Measurements from ENCODE around the gene SORCS3. TPM values are rescaled to one million over a fixed set of nuclear protein-coding genes. Genes with fewer than 3 reads are reported as not detected.

Gene SORCS3
- total RNA-seq, 2 donors from 2014 or later = 0.68 TPM; not detected in 1

DNA sequence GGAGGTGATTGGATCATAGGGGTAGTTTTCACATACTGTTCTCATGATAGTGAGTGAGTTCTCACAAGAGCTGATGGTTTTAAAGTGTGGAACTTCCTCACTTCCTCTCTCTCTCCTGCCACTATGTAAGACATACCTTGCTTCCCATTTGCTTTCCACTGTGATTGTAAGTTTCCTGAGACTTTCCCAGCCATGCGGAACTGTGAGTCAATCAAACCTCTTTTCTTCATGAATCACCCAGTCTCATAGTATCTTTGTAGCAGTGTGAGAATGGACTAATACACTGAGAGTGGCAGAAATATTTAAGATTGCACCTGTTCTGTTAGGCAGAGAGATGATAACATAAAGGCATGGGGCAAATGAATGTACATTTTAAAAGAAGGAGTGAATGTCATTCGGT, 507.8 kb downstream of the SORCS3 start:
- H3K4me3 Mint-ChIP-seq = no peak overlapping the region
- Histone ChIP-seq H3K9ac (ENCODE audit: extremely low read depth, low read length, poor library complexity, severe bottlenecking) (no peak overlapping the region), H3K4me1 (ENCODE audit: control insufficient read depth, insufficient read depth, low read length) (no peaks in the 10 kb centered on the region), H3K27ac (ENCODE audit: low read depth, low read length) (no peak overlapping the region), H3K4me3 (ENCODE audit: low read length) (no peak overlapping the region), H3K9me3 (ENCODE audit: control insufficient read depth, low read length) (no peaks in the 10 kb centered on the region), H3K27me3 (ENCODE audit: control insufficient read depth, insufficient read depth, low read length, poor library complexity, severe bottlenecking) (no peaks in the 10 kb centered on the region), H3K36me3 (ENCODE audit: control insufficient read depth, insufficient read depth, low read length) (no peaks in the 10 kb centered on the region)
- no peak overlapping the region for H3K27ac Mint-ChIP-seq
- DNase-seq = no peak
- WGBS, 2 experiments (ENCODE audit: insufficient coverage in 1 of 2, insufficient read length in 1 of 2) = 91 to 96% methylated on average over 1 to 2 of the region's 2 CpGs
- TF ChIP-seq, protein P1, sequence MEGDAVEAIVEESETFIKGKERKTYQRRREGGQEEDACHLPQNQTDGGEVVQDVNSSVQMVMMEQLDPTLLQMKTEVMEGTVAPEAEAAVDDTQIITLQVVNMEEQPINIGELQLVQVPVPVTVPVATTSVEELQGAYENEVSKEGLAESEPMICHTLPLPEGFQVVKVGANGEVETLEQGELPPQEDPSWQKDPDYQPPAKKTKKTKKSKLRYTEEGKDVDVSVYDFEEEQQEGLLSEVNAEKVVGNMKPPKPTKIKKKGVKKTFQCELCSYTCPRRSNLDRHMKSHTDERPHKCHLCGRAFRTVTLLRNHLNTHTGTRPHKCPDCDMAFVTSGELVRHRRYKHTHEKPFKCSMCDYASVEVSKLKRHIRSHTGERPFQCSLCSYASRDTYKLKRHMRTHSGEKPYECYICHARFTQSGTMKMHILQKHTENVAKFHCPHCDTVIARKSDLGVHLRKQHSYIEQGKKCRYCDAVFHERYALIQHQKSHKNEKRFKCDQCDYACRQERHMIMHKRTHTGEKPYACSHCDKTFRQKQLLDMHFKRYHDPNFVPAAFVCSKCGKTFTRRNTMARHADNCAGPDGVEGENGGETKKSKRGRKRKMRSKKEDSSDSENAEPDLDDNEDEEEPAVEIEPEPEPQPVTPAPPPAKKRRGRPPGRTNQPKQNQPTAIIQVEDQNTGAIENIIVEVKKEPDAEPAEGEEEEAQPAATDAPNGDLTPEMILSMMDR (conservative IDR thresholded peaks at IDR 0.05) = no peak
- H3K27me3 Mint-ChIP-seq (ENCODE audit: insufficient read depth) = no peaks in the 10 kb centered on the region
- H3K9me3 Mint-ChIP-seq = no peaks in the 10 kb centered on the region
- H3K4me1 Mint-ChIP-seq = peaks cover 2% of the 10 kb centered on the region
- no peaks in the 10 kb centered on the region for H3K36me3 Mint-ChIP-seq (ENCODE audit: low read depth)

DNA sequence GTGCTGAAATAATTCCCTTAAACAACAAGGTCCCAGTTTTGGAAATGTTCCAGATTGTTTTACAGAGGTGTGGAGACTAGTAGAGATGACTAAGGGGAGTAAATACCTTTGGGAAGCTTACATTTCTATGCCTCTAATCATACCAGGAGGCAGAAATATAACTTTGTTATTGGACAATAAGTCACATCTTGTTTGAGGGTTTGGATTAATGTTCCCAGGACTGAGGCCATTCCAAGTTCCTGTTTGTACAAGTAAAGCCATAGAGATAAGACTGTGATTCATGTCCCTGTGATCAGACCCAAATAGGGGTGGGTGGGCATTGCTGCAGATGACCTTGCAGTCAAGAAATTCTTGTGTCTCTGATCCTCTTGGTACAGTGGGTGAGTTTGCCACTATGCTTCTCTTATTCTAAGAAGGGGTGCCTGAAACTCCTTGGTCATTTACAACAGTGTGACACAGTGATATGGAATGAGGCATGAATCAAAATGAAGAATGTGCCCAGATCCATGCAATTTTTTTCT, 508.3 kb downstream of the SORCS3 start:
- no peak overlapping the region for H3K27ac ChIP-seq (ENCODE audit: low read depth, low read length)

DNA sequence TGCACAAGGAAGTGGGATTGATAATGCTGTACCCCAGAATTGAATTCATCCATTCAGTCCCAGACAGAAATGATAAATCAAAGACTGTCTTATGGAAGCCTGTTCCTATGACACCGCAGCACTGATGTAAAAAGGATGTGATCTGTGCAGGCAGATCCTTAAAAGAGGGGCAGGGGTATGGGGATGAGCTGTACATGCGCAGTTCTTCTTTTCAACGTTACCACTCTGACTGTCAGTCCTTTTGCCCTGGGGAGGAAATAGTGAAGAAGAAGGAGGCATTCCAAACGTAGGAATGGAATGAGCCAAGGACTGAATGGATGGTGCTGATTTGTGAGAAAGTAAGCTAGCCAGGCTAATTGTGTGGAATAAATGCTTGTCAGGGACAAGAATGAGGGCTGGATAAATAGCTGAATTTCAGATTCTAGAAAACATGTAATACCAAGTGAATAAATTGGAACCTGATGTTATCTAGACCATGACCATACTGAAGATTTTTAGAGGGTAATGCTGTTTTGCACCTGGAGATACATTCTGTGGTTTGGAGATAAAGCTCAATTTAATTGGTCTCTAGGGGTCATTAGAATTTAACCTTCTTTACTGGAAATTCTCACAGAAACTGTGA, 509.3 kb downstream of the SORCS3 start:
- no peak for DNase-seq
- Mint-ChIP-seq H3K36me3 (ENCODE audit: low read depth) (no peaks in the 10 kb centered on the region), H3K9me3 (no peaks in the 10 kb centered on the region), H3K27me3 (ENCODE audit: insufficient read depth) (no peaks in the 10 kb centered on the region), H3K4me1 (peaks cover 5% of the 10 kb centered on the region), H3K27ac (no peak overlapping the region), H3K4me3 (no peak overlapping the region)
- H3K4me1 ChIP-seq (ENCODE audit: control insufficient read depth, insufficient read depth, low read length) = no peaks in the 10 kb centered on the region
- H3K27me3 ChIP-seq (ENCODE audit: control insufficient read depth, insufficient read depth, low read length, poor library complexity, severe bottlenecking) = no peaks in the 10 kb centered on the region
- TF ChIP-seq, protein P1 (conservative IDR thresholded peaks at IDR 0.05) = no peak
- H3K9me3 ChIP-seq (ENCODE audit: control insufficient read depth, low read length) = no peaks in the 10 kb centered on the region
- no peak overlapping the region for H3K27ac ChIP-seq (ENCODE audit: low read depth, low read length)
- 90 to 94% methylated on average over 2 to 4 of the region's 4 CpGs for WGBS, 2 experiments (ENCODE audit: insufficient coverage in 1 of 2, insufficient read length in 1 of 2)
- no peak overlapping the region for H3K9ac ChIP-seq (ENCODE audit: extremely low read depth, low read length, poor library complexity, severe bottlenecking)
- no peaks in the 10 kb centered on the region for H3K36me3 ChIP-seq (ENCODE audit: control insufficient read depth, insufficient read depth, low read length)
- no peak overlapping the region for H3K4me3 ChIP-seq (ENCODE audit: low read length)

More for the DNA sequence above, 508.3 kb downstream of the SORCS3 start:
- Mint-ChIP-seq H3K27ac (no peak overlapping the region), H3K9me3 (no peaks in the 10 kb centered on the region), H3K4me3 (no peak overlapping the region), H3K4me1 (peaks cover 5% of the 10 kb centered on the region), H3K36me3 (ENCODE audit: low read depth) (no peaks in the 10 kb centered on the region), H3K27me3 (ENCODE audit: insufficient read depth) (no peaks in the 10 kb centered on the region)
- Histone ChIP-seq H3K27me3 (ENCODE audit: control insufficient read depth, insufficient read depth, low read length, poor library complexity, severe bottlenecking) (no peaks in the 10 kb centered on the region), H3K4me3 (ENCODE audit: low read length) (no peak overlapping the region), H3K9me3 (ENCODE audit: control insufficient read depth, low read length) (no peaks in the 10 kb centered on the region), H3K36me3 (ENCODE audit: control insufficient read depth, insufficient read depth, low read length) (no peaks in the 10 kb centered on the region), H3K4me1 (ENCODE audit: control insufficient read depth, insufficient read depth, low read length) (no peaks in the 10 kb centered on the region), H3K9ac (ENCODE audit: extremely low read depth, low read length, poor library complexity, severe bottlenecking) (no peak overlapping the region)
- DNase-seq = no peak
- TF ChIP-seq, protein P1 (conservative IDR thresholded peaks at IDR 0.05) = no peak

All from endodermal cell (in vitro differentiated cells).